Measurements from ENCODE around the gene CDC42BPG. TPM values are rescaled to one million over a fixed set of nuclear protein-coding genes. Genes with fewer than 3 reads are reported as not detected.

Gene CDC42BPG
- total RNA-seq, 1 experiment from 2014 or later = 30.1 TPM

- TF ChIP-seq ZNF274 (IDR thresholded peaks at IDR 0.05; ENCODE audit: low read depth, low read length) (no peak), ZBTB33 (IDR thresholded peaks at IDR 0.05; ENCODE audit: extremely low read depth, insufficient replicate concordance, low read length) (no peak), REST (IDR thresholded peaks at IDR 0.05; ENCODE audit: low read depth) (no peak), RAD21 (IDR thresholded peaks at IDR 0.05; ENCODE audit: low read depth) (no peak), CEBPB (IDR thresholded peaks at IDR 0.05; ENCODE audit: low read depth) (no peak), YY1 (IDR thresholded peaks at IDR 0.05; ENCODE audit: extremely low read depth, insufficient replicate concordance, low read depth, low read length) (no peak), POLR2AphosphoS5 (IDR thresholded peaks at IDR 0.05; ENCODE audit: low read depth, low read length) (no peak), ZFX (IDR thresholded peaks at IDR 0.05) (no peak), EZH2phosphoT487 (IDR thresholded peaks at IDR 0.05; ENCODE audit: borderline replicate concordance) (no peak), CBX3 (IDR thresholded peaks at IDR 0.05; ENCODE audit: low read depth) (no peak), SRF (IDR thresholded peaks at IDR 0.05; ENCODE audit: low read depth) (no peak), CTCF (IDR thresholded peaks at IDR 0.05 in 2 of 3, conservative IDR thresholded peaks at IDR 0.05 in 1 of 3; ENCODE audit: borderline replicate concordance in 1 of 3, insufficient read depth in 1 of 3, low read depth in 2 of 3, low read length in 2 of 3) (no peak), POLR2A (IDR thresholded peaks at IDR 0.05; ENCODE audit: borderline replicate concordance, extremely low read depth, insufficient read depth, insufficient read length) (no peak), TCF7L2 (IDR thresholded peaks at IDR 0.05; ENCODE audit: borderline replicate concordance, extremely low read depth, insufficient read depth, insufficient read length) (no peak), SP1 (IDR thresholded peaks at IDR 0.05; ENCODE audit: low read depth) (no peak)
- no peaks in the 10 kb centered on the region for H3K9me3 ChIP-seq (ENCODE audit: control insufficient read depth in 1 of 2, insufficient read depth in 1 of 2, low read depth in 1 of 2, low read length in 2 of 2)
- no peak overlapping the region for H3K4me2 ChIP-seq (ENCODE audit: low read length)
- no peaks in the 10 kb centered on the region for H3K9me2 ChIP-seq (ENCODE audit: insufficient read depth)
- ChIA-PET CTCF (interaction anchor here (1.2 to 1.7 kb wide), 2 partner anchors 17 to 23 kb away, joined by 3 to 6 read pairs; no protein-coding TSS in a partner anchor), POLR2A (interaction anchor here (1.1 to 2.2 kb wide), 4 partner anchors 10 to 20 kb away, joined by 3 to 8 read pairs (median 4); no protein-coding TSS in a partner anchor), RAD21 (ENCODE audit: low non-redundant PET in 1 of 2, low total read pairs in 2 of 2, uncharacterized antibody in 2 of 2, unreplicated experiment in 2 of 2) (no interaction called here)
- H3K27me3 ChIP-seq (ENCODE audit: insufficient read depth, low read length) = no peaks in the 10 kb centered on the region
- H3K79me2 ChIP-seq (ENCODE audit: insufficient read depth, low read length) = peaks cover 93% of the 10 kb centered on the region
- H4K20me1 ChIP-seq (ENCODE audit: insufficient read depth) = no peaks in the 10 kb centered on the region
- H3K4me1 ChIP-seq (ENCODE audit: control insufficient read depth in 1 of 2, insufficient read depth in 2 of 2, low read length in 2 of 2) = peaks cover 6 to 87% of the 10 kb centered on the region in 2 experiments; a peak in 3 of 4 replicates
- BruUV-seq (replicated peaks) = no TSS peak
- intact Hi-C loops (cut with micrococcal nuclease) = no loop called here
- no peak overlapping the region for H3K9ac ChIP-seq (ENCODE audit: low read length)
- ATAC-seq (no peak), DNase-seq (ENCODE audit: low read depth, low spot score) (no peak)
- H2AFZ ChIP-seq (ENCODE audit: low read depth, low read length, poor library complexity, severe bottlenecking) = no peak overlapping the region
- H3K36me3 ChIP-seq (ENCODE audit: control insufficient read depth in 1 of 2, insufficient read depth in 2 of 2, low read length in 2 of 2) = peaks cover 6 to 13% of the 10 kb centered on the region in 2 experiments; a peak in 3 of 4 replicates
- H3K4me3 ChIP-seq (replicated peaks in 1 of 2; ENCODE audit: low read depth in 1 of 2, low read length in 2 of 2) = no peak overlapping the region
- H3K27ac ChIP-seq (ENCODE audit: low read depth, low read length) = no peak overlapping the region; the same call in 1 of the 2 replicates
These were observed 21.1 kb upstream of the CDC42BPG start for GRCh38 chr11:64865286-64866172.
